NCI-H2081 treated with DMSO at 0.1 percent for 48 hours (cell line): ENCODE measurements around the gene NRL.

Experiments
- DNase-seq: peaks from one replicate; lab custom pipeline; 2025; lab: John Stamatoyannopoulos, UW

Gene NRL

GRCh38 chr14:24098927-24099813, 15.6 kb downstream of the NRL start:
- DNase-seq, result no peak

DNA sequence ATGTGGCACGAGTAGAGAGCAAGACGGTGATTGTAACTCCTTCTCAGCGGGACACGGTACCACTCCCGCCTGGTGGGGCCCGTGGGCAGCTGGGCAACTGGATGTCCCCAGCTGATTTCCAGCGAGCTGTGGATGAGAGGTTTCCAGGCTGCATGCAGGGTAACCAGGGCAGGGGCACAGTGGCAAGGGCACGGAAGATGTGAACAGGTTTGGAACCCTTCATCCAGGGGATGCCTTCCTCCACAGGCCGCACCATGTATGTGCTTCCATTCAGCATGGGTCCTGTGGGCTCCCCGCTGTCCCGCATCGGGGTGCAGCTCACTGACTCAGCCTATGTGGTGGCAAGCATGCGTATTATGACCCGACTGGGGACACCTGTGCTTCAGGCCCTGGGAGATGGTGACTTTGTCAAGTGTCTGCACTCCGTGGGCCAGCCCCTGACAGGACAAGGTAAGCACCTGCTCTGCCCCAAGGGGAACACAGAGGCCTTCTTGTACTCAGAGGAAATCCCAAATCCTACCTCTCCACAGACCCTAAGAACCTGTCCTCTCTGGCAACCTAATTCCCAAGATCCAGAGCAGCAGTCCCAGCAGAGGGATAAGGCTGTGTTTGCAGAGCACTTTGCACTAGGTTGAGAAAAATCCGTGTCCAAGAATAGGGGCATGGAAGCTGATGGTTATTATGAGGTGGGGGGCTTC, 16.4 kb downstream of the NRL start:
- DNase-seq, result no peak

GRCh38 chr14:24096545-24097181, 18.1 kb downstream of the NRL start:
- no peak for DNase-seq

- no peak for DNase-seq
These were observed 19.3 kb downstream of the NRL start for GRCh38 chr14:24095271-24096068.

- DNase-seq, result no peak
These were observed 19.9 kb downstream of the NRL start for GRCh38 chr14:24094841-24095270.

DNA sequence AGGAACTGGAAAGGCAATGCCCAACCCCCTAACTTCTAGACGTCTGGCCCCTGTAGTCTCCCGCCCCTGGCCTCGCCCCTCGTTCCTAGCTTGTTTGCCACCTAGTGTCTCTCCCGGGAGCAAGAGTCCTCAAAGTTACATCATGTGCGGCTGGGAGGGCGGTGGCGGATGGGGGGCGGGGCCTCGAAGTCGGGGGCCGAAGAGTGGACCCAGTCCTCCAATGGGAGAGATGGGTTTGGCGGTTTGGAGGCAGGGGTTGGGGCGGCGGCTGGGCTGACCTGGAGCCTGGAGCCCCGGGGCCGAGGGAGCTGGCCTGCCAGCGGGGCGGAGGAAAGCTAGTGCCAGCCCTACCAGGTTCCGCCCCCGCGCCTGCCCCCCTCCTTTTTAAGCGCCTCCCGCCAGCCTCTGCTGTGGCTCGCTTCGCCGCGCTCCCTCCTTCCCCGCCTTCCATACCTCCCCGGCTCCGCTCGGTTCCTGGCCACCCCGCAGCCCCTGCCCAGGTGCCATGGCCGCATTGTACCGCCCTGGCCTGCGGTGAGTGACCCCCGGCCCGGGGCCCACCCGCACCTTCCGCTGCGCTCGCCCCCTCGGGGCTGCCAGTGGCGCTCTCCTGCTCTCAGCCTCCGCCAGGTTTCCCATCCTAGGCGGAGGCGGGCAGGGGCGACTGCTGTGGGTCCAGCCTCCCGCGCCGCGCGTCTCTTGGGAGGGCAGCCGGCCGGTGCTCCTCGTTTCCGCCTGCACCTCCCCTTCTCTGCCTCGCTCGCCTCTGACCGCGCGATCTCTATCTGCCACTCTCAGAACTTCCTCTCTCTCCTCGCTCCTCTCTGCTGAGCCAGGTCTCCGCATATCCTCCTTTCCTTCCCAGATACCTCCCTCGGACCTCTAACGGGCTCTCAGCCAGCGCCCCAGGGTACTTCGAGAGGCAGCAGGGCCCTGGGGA, 20.6 kb downstream of the NRL start, which contains the start of gene PCK2:
PCK2 (plus strand) TSS at position 411 of the 940 bp plus-strand sequence; CDS start at position 506, 95 bp downstream.
- DNase-seq, result no peak

DNA sequence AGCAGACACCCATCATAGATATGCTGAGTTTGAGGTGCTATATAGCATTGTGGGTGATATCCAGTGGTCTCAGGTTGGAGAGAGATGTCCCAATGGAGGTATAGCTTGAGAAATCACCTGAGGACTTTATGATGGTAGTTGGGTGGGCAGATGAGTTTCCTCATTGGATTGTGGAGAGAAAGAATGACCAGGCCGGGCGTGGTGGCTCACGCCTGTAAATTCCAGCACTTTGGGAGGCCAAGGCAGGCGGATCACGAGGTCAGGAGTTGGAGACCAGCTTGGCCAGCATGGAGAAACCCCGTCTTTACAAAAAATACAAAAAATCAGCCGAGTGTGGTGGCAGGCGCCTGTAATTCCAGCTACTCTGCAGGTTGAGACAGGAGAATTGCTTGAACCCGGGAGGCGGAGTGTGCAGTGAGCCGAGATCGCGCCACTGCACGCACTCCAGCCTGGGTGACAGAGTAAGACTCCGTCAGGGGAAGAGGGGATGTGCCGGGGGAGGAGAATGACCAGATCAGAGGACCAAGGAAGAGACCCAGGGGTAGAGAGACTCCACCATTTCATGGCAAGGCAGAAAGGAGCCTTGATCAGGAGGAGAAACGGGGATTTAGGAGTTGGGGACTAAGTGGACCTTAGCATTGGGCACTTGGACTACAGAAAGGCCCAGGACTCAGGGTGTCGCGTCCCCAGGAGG, 21.4 kb downstream of the NRL start:
- DNase-seq, result no peak

- no peak for DNase-seq
These were observed 22.1 kb downstream of the NRL start for GRCh38 chr14:24092505-24093206.

GRCh38 chr14:24092110-24092504, 22.6 kb downstream of the NRL start:
- DNase-seq, result no peak

- DNase-seq, result no peak
These were observed 24.9 kb downstream of the NRL start for GRCh38 chr14:24089890-24090289.

- DNase-seq, result no peak
These were observed 26.7 kb downstream of the NRL start for GRCh38 chr14:24088095-24088494.

DNA sequence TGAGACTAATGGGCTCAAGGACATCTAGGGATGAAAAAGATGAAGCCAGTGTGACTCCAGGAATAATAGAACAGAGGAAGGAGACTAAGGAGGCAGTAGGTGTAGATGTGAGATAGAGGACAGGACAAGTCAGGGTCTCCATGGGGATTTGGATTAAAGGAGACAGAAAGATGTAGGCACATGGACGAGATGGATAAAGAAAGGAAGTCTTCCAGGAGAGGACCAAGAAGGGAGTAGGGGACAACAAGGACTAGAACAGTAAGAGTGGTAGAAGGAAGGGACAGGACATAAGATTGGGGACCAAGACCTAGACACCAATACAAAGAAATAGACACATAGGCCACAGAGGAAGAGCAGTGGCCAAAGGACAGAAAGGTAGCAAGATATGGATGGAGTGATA, 27.7 kb downstream of the NRL start:
- no peak for DNase-seq

DNA sequence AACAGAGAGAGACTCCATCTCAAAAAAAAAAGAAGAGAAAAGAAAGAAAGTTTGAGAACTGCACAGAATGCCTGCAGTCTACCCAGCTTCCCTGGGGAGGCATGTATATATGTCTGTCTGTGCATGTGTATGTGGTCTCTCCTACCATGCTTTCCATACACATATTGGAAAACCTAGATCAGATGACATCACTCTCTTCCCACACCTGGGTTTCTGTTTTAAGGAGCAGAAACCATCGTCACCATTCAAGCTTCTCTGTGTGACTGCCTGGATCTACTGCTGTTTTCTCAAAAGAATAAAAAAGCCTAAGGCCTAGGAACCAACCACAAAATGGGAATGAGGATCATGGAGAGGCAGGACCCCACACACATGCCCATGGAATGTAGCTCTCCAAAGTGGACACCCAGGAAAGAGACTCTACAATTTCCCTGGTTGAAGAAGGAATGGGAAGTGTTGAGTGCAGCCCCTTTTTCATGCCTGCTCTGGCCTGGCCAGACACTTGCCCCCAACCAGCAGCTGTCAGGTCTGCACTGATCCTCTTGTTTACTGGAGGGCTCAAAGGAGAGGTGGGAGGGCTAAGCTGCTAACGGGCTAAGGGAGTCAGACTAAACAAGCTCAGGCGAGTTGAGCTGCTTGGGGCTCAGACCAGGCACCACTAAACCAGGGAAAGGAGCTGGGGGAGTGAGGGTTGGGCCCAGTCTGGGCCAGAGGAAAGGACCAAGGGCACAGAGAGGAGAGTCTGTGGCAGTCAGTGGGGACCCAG, 28.4 kb downstream of the NRL start:
- no peak for DNase-seq

- no peak for DNase-seq
These were observed 29.5 kb downstream of the NRL start for GRCh38 chr14:24085215-24085614.

- no peak for DNase-seq
These were observed 30.3 kb downstream of the NRL start for GRCh38 chr14:24084440-24084839.

GRCh38 chr14:24083462-24083861, 31.3 kb downstream of the NRL start:
- DNase-seq, result no peak

DNA sequence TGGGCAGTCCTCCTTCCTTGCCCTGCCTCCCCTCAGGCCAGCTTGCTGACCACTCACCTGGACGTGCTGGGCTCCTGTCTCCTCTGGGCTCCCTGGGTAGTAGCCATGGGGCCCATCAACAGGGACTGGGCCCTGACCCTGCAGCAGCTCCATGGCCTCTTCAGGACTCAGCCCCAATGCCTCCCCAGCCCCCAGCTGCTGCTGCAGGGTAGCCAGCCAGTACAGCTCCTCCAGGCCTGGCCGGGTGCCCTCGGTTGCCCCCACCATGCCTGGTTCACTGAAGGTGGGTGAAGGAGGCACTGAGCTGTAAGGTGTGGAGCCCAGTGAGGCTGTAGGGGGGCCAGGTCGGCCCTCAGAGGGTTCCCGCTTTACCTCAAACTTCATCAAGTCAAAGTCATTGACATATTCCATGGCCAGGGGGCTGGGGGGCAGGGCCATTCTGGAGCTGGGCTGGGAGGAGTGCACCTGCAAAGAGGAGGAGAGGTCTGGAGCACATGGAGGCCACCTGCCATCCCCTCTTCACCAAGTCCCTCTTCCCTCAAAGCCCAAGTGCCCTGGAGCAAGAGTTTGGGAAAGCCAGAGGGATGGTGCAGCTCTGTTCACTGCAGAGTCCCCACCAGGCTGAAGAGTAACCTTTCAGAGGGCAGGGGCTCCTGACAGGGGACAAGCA, 32.2 kb downstream of the NRL start:
- DNase-seq, result no peak

DNA sequence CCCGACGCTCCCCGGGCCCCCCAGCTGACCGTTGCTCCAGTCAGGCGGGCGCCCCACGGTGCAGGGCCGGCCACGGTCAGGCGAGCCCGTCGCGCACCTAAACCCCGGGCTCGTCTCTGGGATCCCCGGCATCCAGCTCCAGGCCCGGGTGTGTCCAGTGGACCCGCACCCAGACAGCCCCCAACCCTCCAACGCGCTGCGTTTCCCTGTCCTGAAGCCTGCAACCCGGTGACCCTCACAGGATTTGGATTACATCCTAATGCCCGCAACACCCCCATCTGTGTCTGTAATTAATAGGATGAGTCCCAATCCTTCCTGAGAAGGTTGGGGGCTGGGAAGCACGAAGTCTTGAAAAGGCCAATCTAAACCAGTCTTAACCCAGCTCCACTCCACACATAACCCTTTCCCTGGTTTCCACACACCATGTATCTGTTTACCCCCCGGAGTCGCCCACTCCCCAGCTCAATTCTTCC, 33.0 kb downstream of the NRL start:
- no peak for DNase-seq
